ENCODE results near the gene STYK1.
"Not testable (repeated sequence)": the region's sequence is repeated elsewhere in the genome, so short reads cannot be mapped to it uniquely, and the experiment has no call there.

Gene STYK1

GRCh38 chr12:10618338-10618987 lies 55.4 kb downstream of the STYK1 start:
- DNase-seq, result no peak

- no peak for DNase-seq
Observed at GRCh38 chr12:10617863-10618262, 56.0 kb downstream of the STYK1 start.

- DNase-seq, result no peak
Observed at GRCh38 chr12:10615532-10615931, 58.3 kb downstream of the STYK1 start.

GRCh38 chr12:10614056-10614370 lies 59.8 kb downstream of the STYK1 start:
- no peak for DNase-seq

- DNase-seq, result peak; percentile 96
Observed at GRCh38 chr12:10613349-10614055, 60.4 kb downstream of the STYK1 start, which contains the start of gene MAGOHB. Gene MAGOHB (minus strand): TSS chr12:10613609. CDS start chr12:10613532, 77 bp downstream.

- no peak for DNase-seq
Observed at GRCh38 chr12:10612984-10613348, 60.9 kb downstream of the STYK1 start.

- DNase-seq, result no peak
Observed at GRCh38 chr12:10612110-10612509, 61.7 kb downstream of the STYK1 start.

- DNase-seq, result not testable (repeated sequence)
Observed at GRCh38 chr12:10611258-10611657, 62.6 kb downstream of the STYK1 start.

GRCh38 chr12:10610188-10610587 lies 63.7 kb downstream of the STYK1 start:
- no peak for DNase-seq

GRCh38 chr12:10607885-10608458 lies 65.9 kb downstream of the STYK1 start:
- no peak for DNase-seq

- no peak for DNase-seq
Observed at GRCh38 chr12:10601860-10602259, 72.0 kb downstream of the STYK1 start.

GRCh38 chr12:10600988-10601387 lies 72.9 kb downstream of the STYK1 start:
- DNase-seq, result no peak

GRCh38 chr12:10595881-10596280 lies 78.0 kb downstream of the STYK1 start:
- no peak for DNase-seq

GRCh38 chr12:10590966-10591365 lies 82.9 kb downstream of the STYK1 start:
- DNase-seq, result no peak

GRCh38 chr12:10584415-10584814 lies 89.4 kb downstream of the STYK1 start:
- DNase-seq, result no peak

GRCh38 chr12:10582704-10583103 lies 91.1 kb downstream of the STYK1 start:
- no peak for DNase-seq

- not testable (repeated sequence) for DNase-seq
Observed at GRCh38 chr12:10582133-10582532, 91.7 kb downstream of the STYK1 start.

- no peak for DNase-seq
Observed at GRCh38 chr12:10574307-10574706, 99.5 kb downstream of the STYK1 start.

GRCh38 chr12:10572021-10572490 lies 101.8 kb downstream of the STYK1 start:
- DNase-seq, result not testable (repeated sequence)

- DNase-seq, result no peak
Observed at GRCh38 chr12:10571141-10571540, 102.7 kb downstream of the STYK1 start.

All from activated effector memory CD4-positive, alpha-beta T cell treated with Interleukin-2 at 50 U/mL for 16 hours (primary cell).